H1 (cell line): Measurements from ENCODE around the gene RNASE13.
"Not testable (repeated sequence)": the region's sequence is repeated elsewhere in the genome, so short reads cannot be mapped to it uniquely, and the experiment has no call there.

ENCODE experiments used
- CEBPB ChIP-seq: IDR thresholded peaks from 2 replicates; pipeline ENCODE4 v1.6.1; 2012; ENCODE audit warnings: low read depth, low read length
- CREB1 ChIP-seq: IDR thresholded peaks from 2 replicates; pipeline ENCODE4 v1.6.1; 2012; ENCODE audit warnings: inconsistent platforms
- CTCF ChIP-seq, 3 experiments: IDR thresholded peaks; 1 replicate in 2 of 3; 2 replicates in 1 of 3; pipeline versions ENCODE4 v1.5.1 to v1.6.1; 2011; ENCODE audit warnings: low read length in 3 of 3, mild to moderate bottlenecking in 3 of 3, inconsistent platforms in 2 of 3, low read depth in 1 of 3, moderate library complexity in 1 of 3; ENCODE audit not compliant: insufficient read depth in 1 of 3; ENCODE audit errors: control extremely low read depth in 1 of 3
- MAX ChIP-seq: IDR thresholded peaks from 2 replicates; pipeline ENCODE4 v1.6.1; 2012; ENCODE audit warnings: inconsistent platforms
- RAD21 ChIP-seq, 2 experiments: IDR thresholded peaks in 1 of 2; conservative IDR thresholded peaks in 1 of 2; 2 replicates each; pipeline ENCODE4 v1.6.1; 2011; ENCODE audit warnings: low read depth in 2 of 2, low read length in 2 of 2, improper control_type of control experiment in 1 of 2, inconsistent platforms in 1 of 2, mild to moderate bottlenecking in 1 of 2, moderate library complexity in 1 of 2
- SUZ12 ChIP-seq: fragments of 200-600 bp; sonication (generic); IDR thresholded peaks from 2 replicates; pipeline ENCODE4 v1.6.1; 2012; ENCODE audit warnings: mild to moderate bottlenecking, inconsistent platforms, low read length, moderate library complexity, mixed read lengths
- TEAD4 ChIP-seq: IDR thresholded peaks from 2 replicates; pipeline ENCODE4 v1.6.1; 2012; ENCODE audit warnings: low read depth, low read length, inconsistent platforms, mixed read lengths
- USF2 ChIP-seq: IDR thresholded peaks from 2 replicates; pipeline ENCODE4 v1.6.1; 2011; ENCODE audit warnings: low read length, improper control_type of control experiment
- ZNF274 ChIP-seq: IDR thresholded peaks from 2 replicates; pipeline ENCODE4 v1.7.0; 2012; ENCODE audit warnings: low read length, borderline replicate concordance; ENCODE audit errors: extremely low read depth

- not testable (repeated sequence) for TF ChIP-seq CTCF (IDR thresholded peaks at IDR 0.05; ENCODE audit: control extremely low read depth in 1 of 3, insufficient read depth in 1 of 3, low read depth in 1 of 3, low read length in 3 of 3); TEAD4; USF2; SUZ12; CREB1; ZNF274; MAX; RAD21 (IDR thresholded peaks at IDR 0.05 in 1 of 2, conservative IDR thresholded peaks at IDR 0.05 in 1 of 2; ENCODE audit: low read depth in 2 of 2, low read length in 2 of 2); CEBPB
Observed at GRCh38 chr14:21040941-21041340, 6.3 kb upstream of the RNASE13 start.
